IMR-90 (cell line): Measurements from ENCODE around the gene MYOCD. TPM values are rescaled to one million over a fixed set of nuclear protein-coding genes. Genes with fewer than 3 reads are reported as not detected.

ENCODE experiments used
- ATAC-seq: fragments of 200-7000 bp; cut with Tn5 transposase; 2 replicates; pipeline ENCODE4 v1.9.1; 2020; ENCODE audit warnings: low read depth, mild to moderate bottlenecking, moderate library complexity
- BruUV-seq: library from RNA; stranded (reverse); fragments of 400-500 nt; replicated peaks from 2 replicates; lab custom pipeline; 2021; lab: Mats Ljungman, UMichigan
- CTCF ChIA-PET: fragments of 300-600 bp; formaldehyde crosslinking; extraction: SDS; loops from one replicate; lab custom pipeline; 2021; ENCODE audit warnings: antibody characterized with exemption; lab: Yijun Ruan, JAX
- POLR2A ChIA-PET: fragments of 300-600 bp; sonication (Branson Sonifier 250); formaldehyde crosslinking; loops from one replicate; lab custom pipeline; 2022; ENCODE audit warnings: antibody characterized with exemption; ENCODE audit not compliant: unreplicated experiment; lab: Charles Lee
- DNase-seq: peaks from one replicate; pipeline ENCODE4 v3.0.0; 2013
- H2AFZ ChIP-seq: replicated peaks from 2 replicates; pipeline ENCODE3; 2013; ENCODE audit warnings: low read length, mild to moderate bottlenecking; ENCODE audit not compliant: poor library complexity
- H2AK5ac ChIP-seq: 2 replicates; pipeline ENCODE4 v1.6.1; 2013; ENCODE audit warnings: low read depth, low read length, inconsistent platforms
- H2AK9ac ChIP-seq: replicated peaks from 2 replicates; pipeline ENCODE3; 2013; ENCODE audit warnings: mild to moderate bottlenecking, low read depth, low read length, moderate library complexity; ENCODE audit not compliant: poor library complexity
- H2BK120ac ChIP-seq: 2 replicates; pipeline ENCODE4 v1.6.1; 2013; ENCODE audit warnings: low read depth, low read length, inconsistent platforms
- H2BK15ac ChIP-seq: 3 replicates; pipeline ENCODE4 v1.6.1; 2013; ENCODE audit warnings: low read depth, low read length, inconsistent platforms
- H2BK20ac ChIP-seq: 2 replicates; pipeline ENCODE4 v1.6.1; 2013; ENCODE audit warnings: low read depth, mild to moderate bottlenecking, inconsistent platforms, low read length, moderate library complexity
- H2BK5ac ChIP-seq: 2 replicates; pipeline ENCODE4 v1.6.1; 2013; ENCODE audit warnings: mild to moderate bottlenecking, low read depth, low read length, inconsistent platforms; ENCODE audit not compliant: poor library complexity, severe bottlenecking
- H3K14ac ChIP-seq: replicated peaks from 2 replicates; pipeline ENCODE4 v1.6.1; 2013; ENCODE audit warnings: low read depth, low read length, inconsistent platforms
- H3K18ac ChIP-seq: 2 replicates; pipeline ENCODE4 v1.6.1; 2013; ENCODE audit warnings: low read depth, low read length, control low read depth
- H3K23ac ChIP-seq: 2 replicates; pipeline ENCODE4 v1.6.1; 2013; ENCODE audit warnings: low read depth, low read length, inconsistent platforms
- H3K27ac ChIP-seq: 2 replicates; pipeline ENCODE4 v1.5.1; 2013; ENCODE audit warnings: mild to moderate bottlenecking, control low read depth, low read length; ENCODE audit not compliant: insufficient read depth
- H3K27me3 ChIP-seq: 2 replicates; pipeline ENCODE4 v1.6.1; 2013; ENCODE audit warnings: low read length; ENCODE audit not compliant: control insufficient read depth, insufficient read depth
- H3K36me3 ChIP-seq: 2 replicates; pipeline ENCODE4 v1.6.1; 2013; ENCODE audit warnings: low read length, mixed read lengths; ENCODE audit not compliant: control insufficient read depth, insufficient read depth
- H3K4ac ChIP-seq: 2 replicates; pipeline ENCODE4 v1.6.1; 2013; ENCODE audit warnings: low read depth, low read length, inconsistent platforms
- H3K4me1 ChIP-seq: 2 replicates; pipeline ENCODE4 v1.6.1; 2013; ENCODE audit warnings: low read length, mixed read lengths; ENCODE audit not compliant: control insufficient read depth, insufficient read depth
- H3K4me2 ChIP-seq: 2 replicates; pipeline ENCODE4 v1.6.1; 2013; ENCODE audit warnings: low read depth, mild to moderate bottlenecking, control low read depth, low read length, moderate library complexity
- H3K4me3 ChIP-seq: 2 replicates; pipeline ENCODE4 v1.5.1; 2013; ENCODE audit warnings: low read depth, mild to moderate bottlenecking, control low read depth, low read length, moderate library complexity; ENCODE audit not compliant: insufficient read depth
- H3K56ac ChIP-seq: 2 replicates; pipeline ENCODE4 v1.6.1; 2013; ENCODE audit warnings: low read length, inconsistent platforms; ENCODE audit not compliant: insufficient read depth; ENCODE audit errors: extremely low read depth
- H3K79me1 ChIP-seq, 2 experiments: 2 replicates each; pipeline ENCODE4 v1.6.1; 2013; ENCODE audit warnings: low read length in 2 of 2, inconsistent platforms in 1 of 2, low read depth in 1 of 2
- H3K9ac ChIP-seq: 2 replicates; pipeline ENCODE4 v1.6.1; 2013; ENCODE audit warnings: low read depth, low read length, control low read depth
- H3K9me1 ChIP-seq: 2 replicates; pipeline ENCODE4 v1.6.1; 2013; ENCODE audit warnings: low read length, inconsistent platforms; ENCODE audit not compliant: insufficient read depth
- H3K9me3 ChIP-seq: 2 replicates; pipeline ENCODE4 v1.6.1; 2013; ENCODE audit warnings: low read length; ENCODE audit not compliant: control insufficient read depth, insufficient read depth
- H4K20me1 ChIP-seq: 2 replicates; pipeline ENCODE4 v1.6.1; 2013; ENCODE audit warnings: low read length, inconsistent platforms; ENCODE audit not compliant: insufficient read depth
- H4K5ac ChIP-seq: 2 replicates; pipeline ENCODE4 v1.6.1; 2013; ENCODE audit warnings: mild to moderate bottlenecking, low read depth, low read length, control low read depth
- H4K8ac ChIP-seq, 2 experiments: 2 replicates each; pipeline ENCODE4 v1.6.1; 2013; ENCODE audit warnings: low read depth in 2 of 2, low read length in 2 of 2, control low read depth in 1 of 2, inconsistent platforms in 1 of 2
- H4K91ac ChIP-seq: 2 replicates; pipeline ENCODE4 v1.6.1; 2013; ENCODE audit warnings: low read depth, low read length, inconsistent platforms; ENCODE audit not compliant: insufficient read depth
- CEBPB ChIP-seq: IDR thresholded peaks from 2 replicates; pipeline ENCODE4 v1.6.1; 2012; ENCODE audit warnings: low read depth, low read length, improper control_type of control experiment
- CTCF ChIP-seq: conservative IDR thresholded peaks from 2 replicates; pipeline ENCODE4 v1.5.1; 2012; ENCODE audit warnings: mild to moderate bottlenecking, low read depth, low read length, improper control_type of control experiment
- FOS ChIP-seq: fragments of 150-350 bp; IDR thresholded peaks from 2 replicates; pipeline ENCODE4 v1.6.1; 2016; ENCODE audit warnings: low read depth, low read length
- MAZ ChIP-seq: IDR thresholded peaks from 2 replicates; pipeline ENCODE4 v1.6.1; 2012; ENCODE audit warnings: low read depth, mild to moderate bottlenecking, low read length, improper control_type of control experiment, moderate library complexity, borderline replicate concordance
- RAD21 ChIP-seq: IDR thresholded peaks from 2 replicates; pipeline ENCODE4 v1.6.1; 2012; ENCODE audit warnings: low read length, improper control_type of control experiment
- WGBS, 2 experiments: methylation state at CpG; one replicate each; pipeline versions ENCODE4 v1.1.5 to v1.1.7; 2013; ENCODE audit warnings: missing lambda C conversion rate in 2 of 2; ENCODE audit not compliant: insufficient read length in 1 of 2; ENCODE audit errors: extremely low coverage in 2 of 2; 5-methylcytosine and 5-hydroxymethylcytosine counted together
- dilution Hi-C: fragments of 300-500 bp; cut with HindIII; formaldehyde crosslinking; loops from one replicate; pipeline ENCODE4 v1.14.3; 2018; ENCODE audit warnings: low sequenced_read_pairs; ENCODE audit not compliant: unreplicated experiment
- in situ Hi-C: fragments of 300-500 bp; cut with MboI; formaldehyde crosslinking; loops from 3 replicates; pipeline ENCODE4 v1.14.3; 2019; ENCODE audit warnings: low sequenced_read_pairs, inconsistent platforms, mixed read lengths
- intact Hi-C: fragments of 100-400 bp; cut with micrococcal nuclease; formaldehyde crosslinking; loops from 2 replicates; pipeline ENCODE4 v1.10.0; 2022
- polyA plus RNA-seq, 3 experiments: library from polyadenylated mRNA; depleted of rRNA; stranded (reverse); fragments of >200 nt; gene quantifications; 2 replicates each; pipeline ENCODE4 v1.2.3, GENCODE V29; 2012; ENCODE audit warnings: low replicate concordance in 1 of 3
- total RNA-seq: library from RNA; depleted of rRNA; stranded (reverse); fragments of >200 nt; gene quantifications from 2 replicates; pipeline ENCODE4 v1.2.3, GENCODE V29; 2012

Gene MYOCD
- total and polyA plus RNA-seq, 2 of the 4 experiments (the other 2 are of a cell fraction): 10.6 to 20.1 TPM

GRCh38 chr17:12765548-12765947, 99.9 kb downstream of the MYOCD start:
- Histone ChIP-seq H3K27me3 (no peaks in the 10 kb centered on the region), H3K36me3 (peaks cover 10% of the 10 kb centered on the region), H3K9ac (no peak overlapping the region), H2BK120ac (no peak overlapping the region), H2AFZ (no peak overlapping the region), H3K9me3 (no peaks in the 10 kb centered on the region), H3K4me2 (no peak overlapping the region), H3K27ac (no peak overlapping the region), H2AK5ac (no peak overlapping the region), H3K79me1 (no peaks in the 10 kb centered on the region), H3K9me1 (no peaks in the 10 kb centered on the region; the same call in 1 of the 2 replicates), H3K4me3 (no peak overlapping the region), H2BK5ac (no peak overlapping the region), H3K23ac (no peak overlapping the region), H4K5ac (no peak overlapping the region), H2AK9ac (no peak overlapping the region), H4K20me1 (no peaks in the 10 kb centered on the region), H4K8ac (no peak overlapping the region), H2BK15ac (no peak overlapping the region), H3K4me1 (no peaks in the 10 kb centered on the region), H3K4ac (no peak overlapping the region), H2BK20ac (no peak overlapping the region), H3K14ac (no peak overlapping the region), H4K91ac (no peak overlapping the region), H3K18ac (no peak overlapping the region), H3K56ac (no peak overlapping the region)
- intact Hi-C loops (no loop called here), in situ Hi-C loops (no loop called here), dilution Hi-C loops (no loop called here)
- ChIA-PET POLR2A (interaction anchor here (0.5 to 0.6 kb wide), 2 partner anchors 46 to 78 kb away, joined by 4 to 20 read pairs; no protein-coding TSS in a partner anchor), CTCF (interaction anchor here (0.5 to 1.2 kb wide), 4 partner anchors 18 to 489 kb away, joined by 3 to 4 read pairs (median 4); no protein-coding TSS in a partner anchor)
- peak; percentile 96 for ATAC-seq
- no TSS peak for BruUV-seq
- no CpG with 5 or more reads among the region's 6 CpGs for WGBS, 2 experiments
- peak; percentile 96 for DNase-seq
- TF ChIP-seq RAD21 (no peak), FOS (peak; percentile 96), CEBPB (0 out of 2 replicates have a peak, but pooled peaks have one; percentile 29), CTCF (no peak), MAZ (no peak)
